CD4-positive, alpha-beta T cell (primary cell): ENCODE data around the gene CARS1. TPM values are rescaled to one million over a fixed set of nuclear protein-coding genes. Genes with fewer than 3 reads are reported as not detected.

ENCODE experiments used
- ATAC-seq: fragments of 200-7000 bp; cut with Tn5 transposase; one replicate; pipeline ENCODE4 v1.10.0; 2022; ENCODE audit warnings: mild to moderate bottlenecking; ENCODE audit not compliant: poor library complexity
- CTCF ChIA-PET: fragments of 350-600 bp; sonication (Branson Sonifier 250); formaldehyde crosslinking; loops from one replicate; lab custom pipeline; 2021; ENCODE audit warnings: antibody characterized with exemption, inconsistent platforms; lab: Charles Lee
- POLR2A ChIA-PET: fragments of 350-600 bp; sonication (Branson Sonifier 250); formaldehyde crosslinking; loops from one replicate; lab custom pipeline; 2021; ENCODE audit warnings: antibody characterized with exemption, inconsistent platforms; lab: Charles Lee
- DNase-seq, 14 experiments: peaks; one replicate each; pipeline ENCODE4 v3.0.0-alpha.2; 2013 to 2020; ENCODE audit warnings: mixed read lengths in 2 of 14
- H3K27ac ChIP-seq, 2 donors: one replicate each; pipeline versions ENCODE4 v1.5.1 to v1.7.0; 2013; ENCODE audit warnings: low read length in 2 of 2, low read depth in 1 of 2, mild to moderate bottlenecking in 1 of 2
- H3K27me3 ChIP-seq, 2 experiments: 1 replicate in 1 of 2; 2 replicates in 1 of 2; pipeline versions ENCODE4 v1.6.1 to v1.7.0; 2013; ENCODE audit warnings: low read length in 2 of 2, control low read depth in 1 of 2, mild to moderate bottlenecking in 1 of 2, moderate library complexity in 1 of 2; ENCODE audit not compliant: insufficient read depth in 2 of 2, control insufficient read depth in 1 of 2
- H3K36me3 ChIP-seq: one replicate; pipeline ENCODE4 v1.6.1; 2013; ENCODE audit warnings: low read length, control low read depth; ENCODE audit not compliant: insufficient read depth
- H3K4me1 ChIP-seq: one replicate; pipeline ENCODE4 v1.6.1; 2013; ENCODE audit warnings: low read length, control low read depth; ENCODE audit not compliant: insufficient read depth
- H3K4me3 ChIP-seq: one replicate; pipeline ENCODE4 v1.5.1; 2013; ENCODE audit warnings: mild to moderate bottlenecking, low read length, moderate library complexity
- H3K9me3 ChIP-seq, 2 experiments: 1 replicate in 1 of 2; 2 replicates in 1 of 2; pipeline versions ENCODE4 v1.6.1 to v1.7.0; 2013; ENCODE audit warnings: low read length in 2 of 2, mild to moderate bottlenecking in 2 of 2, control low read depth in 1 of 2, moderate library complexity in 1 of 2; ENCODE audit not compliant: control insufficient read depth in 1 of 2, insufficient read depth in 1 of 2
- H3K27ac Mint-ChIP-seq: one replicate; pipeline ENCODE4 v1.8.0; 2020; ENCODE audit warnings: mixed read lengths
- H3K27me3 Mint-ChIP-seq: one replicate; pipeline ENCODE4 v1.8.0; 2021; ENCODE audit warnings: mixed read lengths
- H3K36me3 Mint-ChIP-seq: one replicate; pipeline ENCODE4 v1.8.0; 2021; ENCODE audit warnings: low read depth, mixed read lengths
- H3K4me1 Mint-ChIP-seq: one replicate; pipeline ENCODE4 v1.8.0; 2021; ENCODE audit warnings: low read depth, mixed read lengths
- H3K4me3 Mint-ChIP-seq: one replicate; pipeline ENCODE4 v1.8.0; 2020; ENCODE audit warnings: mild to moderate bottlenecking, mixed read lengths
- H3K9me3 Mint-ChIP-seq: one replicate; pipeline ENCODE4 v1.8.0; 2020; ENCODE audit warnings: mixed read lengths
- intact Hi-C, 2 experiments: fragments of 100-400 bp; cut with DNase I in 1 of 2; cut with micrococcal nuclease in 1 of 2; formaldehyde crosslinking; loops; one replicate each; pipeline versions ENCODE4 v1.15.1 to v1.9.0; 2023 to 2025; cut with DNase I, micrococcal nuclease
- total RNA-seq, 174 experiments: library from RNA in 2 of 174; stranded (reverse) in 2 of 174; gene quantifications; one replicate each; pipeline ENCODE4 v1.2.3 and lab custom pipeline; 2021 to 2026
- TF ChIP-seq, protein P1 (sequence below): fragments of 200-600 bp; IDR thresholded peaks from one replicate; pipeline ENCODE4 v1.8.0; 2022; ENCODE audit warnings: antibody characterized with exemption, mild to moderate bottlenecking

Gene CARS1
- total RNA-seq, 2 experiments from 2014 or later, result 24.1 to 25.2 TPM

GRCh38 chr11:2963112-2963754 is 94.0 kb downstream of the CARS1 start:
- Mint-ChIP-seq H3K9me3 (no peaks in the 10 kb centered on the region), H3K4me3 (no peak overlapping the region), H3K27ac (no peak overlapping the region), H3K36me3 (peaks cover 99% of the 10 kb centered on the region), H3K4me1 (peaks cover 20% of the 10 kb centered on the region), H3K27me3 (no peaks in the 10 kb centered on the region)
- ATAC-seq (no peak), DNase-seq (no peak)
- H3K4me3 ChIP-seq, result no peak overlapping the region
- peaks cover 95% of the 10 kb centered on the region for H3K36me3 ChIP-seq
- TF ChIP-seq, protein P1, sequence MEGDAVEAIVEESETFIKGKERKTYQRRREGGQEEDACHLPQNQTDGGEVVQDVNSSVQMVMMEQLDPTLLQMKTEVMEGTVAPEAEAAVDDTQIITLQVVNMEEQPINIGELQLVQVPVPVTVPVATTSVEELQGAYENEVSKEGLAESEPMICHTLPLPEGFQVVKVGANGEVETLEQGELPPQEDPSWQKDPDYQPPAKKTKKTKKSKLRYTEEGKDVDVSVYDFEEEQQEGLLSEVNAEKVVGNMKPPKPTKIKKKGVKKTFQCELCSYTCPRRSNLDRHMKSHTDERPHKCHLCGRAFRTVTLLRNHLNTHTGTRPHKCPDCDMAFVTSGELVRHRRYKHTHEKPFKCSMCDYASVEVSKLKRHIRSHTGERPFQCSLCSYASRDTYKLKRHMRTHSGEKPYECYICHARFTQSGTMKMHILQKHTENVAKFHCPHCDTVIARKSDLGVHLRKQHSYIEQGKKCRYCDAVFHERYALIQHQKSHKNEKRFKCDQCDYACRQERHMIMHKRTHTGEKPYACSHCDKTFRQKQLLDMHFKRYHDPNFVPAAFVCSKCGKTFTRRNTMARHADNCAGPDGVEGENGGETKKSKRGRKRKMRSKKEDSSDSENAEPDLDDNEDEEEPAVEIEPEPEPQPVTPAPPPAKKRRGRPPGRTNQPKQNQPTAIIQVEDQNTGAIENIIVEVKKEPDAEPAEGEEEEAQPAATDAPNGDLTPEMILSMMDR, result no peak
- ChIA-PET CTCF (interaction anchor here (0.7 kb wide), 1 partner anchor 19 kb away, joined by 3 read pairs; no protein-coding TSS in a partner anchor), POLR2A (interaction anchor here (1.0 kb wide), 1 partner anchor 15 kb away, joined by 5 read pairs; no protein-coding TSS in a partner anchor)
- no peak overlapping the region for H3K27ac ChIP-seq
- H3K4me1 ChIP-seq, result peaks cover 3% of the 10 kb centered on the region
- intact Hi-C loops, result no loop called here
- H3K27me3 ChIP-seq, result no peaks in the 10 kb centered on the region
- no peaks in the 10 kb centered on the region for H3K9me3 ChIP-seq

- CTCF ChIA-PET, result no interaction called here
Measured at GRCh38 chr11:2961080-2961479, 96.1 kb downstream of the CARS1 start.

GRCh38 chr11:2960139-2960538 is 97.1 kb downstream of the CARS1 start:
- POLR2A ChIA-PET, result interaction anchor here (1.1 kb wide), 1 partner anchor 32 kb away, joined by 3 read pairs; the partner anchor contains the start of gene NAP1L4
- Mint-ChIP-seq H3K4me3 (no peak overlapping the region), H3K27ac (no peak overlapping the region), H3K36me3 (peaks cover 100% of the 10 kb centered on the region), H3K9me3 (no peaks in the 10 kb centered on the region), H3K4me1 (peaks cover 20% of the 10 kb centered on the region), H3K27me3 (no peaks in the 10 kb centered on the region)
- Histone ChIP-seq H3K27ac (no peak overlapping the region), H3K27me3 (no peaks in the 10 kb centered on the region), H3K9me3 (no peaks in the 10 kb centered on the region), H3K36me3 (peaks cover 93% of the 10 kb centered on the region), H3K4me1 (peaks cover 3% of the 10 kb centered on the region), H3K4me3 (no peak overlapping the region)
- CTCF ChIA-PET, result no interaction called here
- TF ChIP-seq, protein P1, result no peak
- intact Hi-C loops, result no loop called here
- DNase-seq (no peak), ATAC-seq (no peak)

More at GRCh38 chr11:2961080-2961479, 96.1 kb downstream of the CARS1 start:
- H3K27ac Mint-ChIP-seq, result no peak overlapping the region
- Histone ChIP-seq H3K27ac (no peak overlapping the region), H3K4me1 (peaks cover 3% of the 10 kb centered on the region), H3K27me3 (no peaks in the 10 kb centered on the region), H3K9me3 (no peaks in the 10 kb centered on the region), H3K36me3 (peaks cover 94% of the 10 kb centered on the region), H3K4me3 (no peak overlapping the region)
- ATAC-seq (no peak), DNase-seq (no peak)
- TF ChIP-seq, protein P1, result no peak
- no peaks in the 10 kb centered on the region for H3K27me3 Mint-ChIP-seq
- H3K4me1 Mint-ChIP-seq, result peaks cover 20% of the 10 kb centered on the region
- H3K9me3 Mint-ChIP-seq, result no peaks in the 10 kb centered on the region
- peaks cover 99% of the 10 kb centered on the region for H3K36me3 Mint-ChIP-seq
- POLR2A ChIA-PET, result no interaction called here
- no peak overlapping the region for H3K4me3 Mint-ChIP-seq
- intact Hi-C loops, result no loop called here
